HL-60 (cell line): Measurements from ENCODE around the gene LRMDA.

Experiments used
- DNase-seq, 2 experiments: peaks; one replicate each; pipeline ENCODE4 v3.0.0-alpha.2; 2010 to 2020; ENCODE audit warnings: low read depth in 1 of 2, low spot score in 1 of 2
- H3K27ac ChIP-seq: fragments of 250-450 bp; sonication (Bioruptor Pico); replicated peaks from 2 replicates; pipeline ENCODE4 v1.5.1; 2020; ENCODE audit warnings: mild to moderate bottlenecking, moderate library complexity
- H3K27me3 ChIP-seq: fragments of 250-450 bp; sonication (Bioruptor Pico); 2 replicates; pipeline ENCODE4 v1.5.1; 2021; ENCODE audit warnings: mild to moderate bottlenecking, moderate library complexity; ENCODE audit not compliant: insufficient read depth, poor library complexity, severe bottlenecking
- H3K4me3 ChIP-seq: replicated peaks from 2 replicates; pipeline ENCODE4 v1.5.1; 2011; ENCODE audit warnings: mild to moderate bottlenecking, control low read depth, low read length; ENCODE audit not compliant: insufficient read depth
- CTCF ChIP-seq: IDR thresholded peaks from one replicate; pipeline ENCODE4 v1.5.1; 2011; ENCODE audit warnings: low read length, control low read depth, inconsistent platforms; ENCODE audit not compliant: insufficient read depth
- GABPA ChIP-seq: IDR thresholded peaks from 2 replicates; pipeline ENCODE4 v1.6.1; 2012; ENCODE audit warnings: low read depth
- POLR2AphosphoS5 ChIP-seq: IDR thresholded peaks from 2 replicates; pipeline ENCODE4 v1.6.1; 2012; ENCODE audit warnings: low read depth
- REST ChIP-seq: IDR thresholded peaks from 2 replicates; pipeline ENCODE4 v1.6.1; 2012; ENCODE audit warnings: low read depth; ENCODE audit not compliant: insufficient replicate concordance
- SPI1 ChIP-seq: IDR thresholded peaks from 2 replicates; pipeline ENCODE4 v1.6.1; 2012; ENCODE audit warnings: low read depth, mild to moderate bottlenecking, borderline replicate concordance

Gene LRMDA

GRCh38 chr10:76354921-76355320, 923.5 kb downstream of the LRMDA start:
- DNase-seq, result no peak
- H3K27ac ChIP-seq, result no peak overlapping the region
- H3K4me3 ChIP-seq, result no peak overlapping the region
- no peak for TF ChIP-seq CTCF
- no peak for TF ChIP-seq GABPA
- no peak for TF ChIP-seq REST
- no peak for TF ChIP-seq SPI1
- TF ChIP-seq POLR2AphosphoS5, result no peak
- H3K27me3 ChIP-seq, result no peaks in the 10 kb centered on the region

GRCh38 chr10:76356557-76356956, 925.1 kb downstream of the LRMDA start:
- H3K27me3 ChIP-seq, result no peaks in the 10 kb centered on the region
- H3K4me3 ChIP-seq, result no peak overlapping the region
- H3K27ac ChIP-seq, result no peak overlapping the region
- no peak for TF ChIP-seq SPI1
- TF ChIP-seq CTCF, result no peak
- TF ChIP-seq GABPA, result no peak
- TF ChIP-seq POLR2AphosphoS5, result no peak
- TF ChIP-seq REST, result no peak
- DNase-seq, result no peak

- TF ChIP-seq POLR2AphosphoS5 (no peak), GABPA (no peak), SPI1 (no peak), CTCF (no peak), REST (no peak)
- no peak for DNase-seq
- no peaks in the 10 kb centered on the region for H3K27me3 ChIP-seq
- no peak overlapping the region for H3K27ac ChIP-seq
- H3K4me3 ChIP-seq, result no peak overlapping the region
These were observed 926.4 kb downstream of the LRMDA start for GRCh38 chr10:76357726-76358415.
